ENCODE data around the gene CIAO2A.

Gene CIAO2A

GRCh38 chr15:64030123-64030522 lies 63.5 kb downstream of the CIAO2A start:
- no peak overlapping the region for H3K4me3 ChIP-seq (replicated peaks; ENCODE audit: insufficient read depth, low read length)
- H3K27me3 ChIP-seq (ENCODE audit: insufficient read depth, poor library complexity, severe bottlenecking), result no peaks in the 10 kb centered on the region
- H3K27ac ChIP-seq (replicated peaks), result no peak overlapping the region
- TF ChIP-seq POLR2AphosphoS5 (IDR thresholded peaks at IDR 0.05; ENCODE audit: low read depth), result no peak
- no peak for TF ChIP-seq CTCF (IDR thresholded peaks at IDR 0.05; ENCODE audit: insufficient read depth, low read length)
- TF ChIP-seq, protein P1, sequence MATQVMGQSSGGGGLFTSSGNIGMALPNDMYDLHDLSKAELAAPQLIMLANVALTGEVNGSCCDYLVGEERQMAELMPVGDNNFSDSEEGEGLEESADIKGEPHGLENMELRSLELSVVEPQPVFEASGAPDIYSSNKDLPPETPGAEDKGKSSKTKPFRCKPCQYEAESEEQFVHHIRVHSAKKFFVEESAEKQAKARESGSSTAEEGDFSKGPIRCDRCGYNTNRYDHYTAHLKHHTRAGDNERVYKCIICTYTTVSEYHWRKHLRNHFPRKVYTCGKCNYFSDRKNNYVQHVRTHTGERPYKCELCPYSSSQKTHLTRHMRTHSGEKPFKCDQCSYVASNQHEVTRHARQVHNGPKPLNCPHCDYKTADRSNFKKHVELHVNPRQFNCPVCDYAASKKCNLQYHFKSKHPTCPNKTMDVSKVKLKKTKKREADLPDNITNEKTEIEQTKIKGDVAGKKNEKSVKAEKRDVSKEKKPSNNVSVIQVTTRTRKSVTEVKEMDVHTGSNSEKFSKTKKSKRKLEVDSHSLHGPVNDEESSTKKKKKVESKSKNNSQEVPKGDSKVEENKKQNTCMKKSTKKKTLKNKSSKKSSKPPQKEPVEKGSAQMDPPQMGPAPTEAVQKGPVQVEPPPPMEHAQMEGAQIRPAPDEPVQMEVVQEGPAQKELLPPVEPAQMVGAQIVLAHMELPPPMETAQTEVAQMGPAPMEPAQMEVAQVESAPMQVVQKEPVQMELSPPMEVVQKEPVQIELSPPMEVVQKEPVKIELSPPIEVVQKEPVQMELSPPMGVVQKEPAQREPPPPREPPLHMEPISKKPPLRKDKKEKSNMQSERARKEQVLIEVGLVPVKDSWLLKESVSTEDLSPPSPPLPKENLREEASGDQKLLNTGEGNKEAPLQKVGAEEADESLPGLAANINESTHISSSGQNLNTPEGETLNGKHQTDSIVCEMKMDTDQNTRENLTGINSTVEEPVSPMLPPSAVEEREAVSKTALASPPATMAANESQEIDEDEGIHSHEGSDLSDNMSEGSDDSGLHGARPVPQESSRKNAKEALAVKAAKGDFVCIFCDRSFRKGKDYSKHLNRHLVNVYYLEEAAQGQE (IDR thresholded peaks at IDR 0.05; ENCODE audit: insufficient replicate concordance, low read depth), result no peak
- no peak for TF ChIP-seq GABPA (IDR thresholded peaks at IDR 0.05; ENCODE audit: low read depth)
- no peak for TF ChIP-seq SPI1 (IDR thresholded peaks at IDR 0.05; ENCODE audit: borderline replicate concordance, low read depth)
- DNase-seq (ENCODE audit: low read depth in 1 of 2, low spot score in 1 of 2), result no peak

GRCh38 chr15:64029633-64030032 lies 64.0 kb downstream of the CIAO2A start:
- no peak for TF ChIP-seq POLR2AphosphoS5 (IDR thresholded peaks at IDR 0.05; ENCODE audit: low read depth)
- no peak for TF ChIP-seq SPI1 (IDR thresholded peaks at IDR 0.05; ENCODE audit: borderline replicate concordance, low read depth)
- TF ChIP-seq, protein P1 (IDR thresholded peaks at IDR 0.05; ENCODE audit: insufficient replicate concordance, low read depth), result no peak
- no peak for TF ChIP-seq GABPA (IDR thresholded peaks at IDR 0.05; ENCODE audit: low read depth)
- TF ChIP-seq CTCF (IDR thresholded peaks at IDR 0.05; ENCODE audit: insufficient read depth, low read length), result no peak
- no peak for DNase-seq (ENCODE audit: low read depth in 1 of 2, low spot score in 1 of 2)
- no peak overlapping the region for H3K4me3 ChIP-seq (replicated peaks; ENCODE audit: insufficient read depth, low read length)
- H3K27ac ChIP-seq (replicated peaks), result no peak overlapping the region
- no peaks in the 10 kb centered on the region for H3K27me3 ChIP-seq (ENCODE audit: insufficient read depth, poor library complexity, severe bottlenecking)

- H3K4me3 ChIP-seq (replicated peaks; ENCODE audit: insufficient read depth, low read length), result no peak overlapping the region
- DNase-seq (ENCODE audit: low read depth in 1 of 2, low spot score in 1 of 2), result no peak
These were observed 64.5 kb downstream of the CIAO2A start for GRCh38 chr15:64029110-64029509.

More at GRCh38 chr15:64029110-64029509, 64.5 kb downstream of the CIAO2A start:
- Histone ChIP-seq H3K27ac (replicated peaks) (no peak overlapping the region), H3K27me3 (ENCODE audit: insufficient read depth, poor library complexity, severe bottlenecking) (no peaks in the 10 kb centered on the region)
- TF ChIP-seq POLR2AphosphoS5 (IDR thresholded peaks at IDR 0.05; ENCODE audit: low read depth), result no peak
- TF ChIP-seq, protein P1 (IDR thresholded peaks at IDR 0.05; ENCODE audit: insufficient replicate concordance, low read depth), result no peak
- no peak for TF ChIP-seq SPI1 (IDR thresholded peaks at IDR 0.05; ENCODE audit: borderline replicate concordance, low read depth)
- no peak for TF ChIP-seq CTCF (IDR thresholded peaks at IDR 0.05; ENCODE audit: insufficient read depth, low read length)
- no peak for TF ChIP-seq GABPA (IDR thresholded peaks at IDR 0.05; ENCODE audit: low read depth)
